ENCODE data around the gene VLDLR.

The VLDLR gene

GRCh38 chr9:2638871-2639673 is 17.5 kb downstream of the VLDLR start:
- DNase-seq (ENCODE audit: low read depth, low spot score): no peak
- H3K36me3 ChIP-seq (ENCODE audit: insufficient read depth, low read length): peaks cover 9% of the 10 kb centered on the region; the same call in 1 of the 2 replicates
- no peak overlapping the region for H3K27ac ChIP-seq
- no peak overlapping the region for H3K4me3 ChIP-seq
- no peak for TF ChIP-seq FOXP2 (optimal IDR thresholded peaks at IDR 0.05; ENCODE audit: control extremely low read depth, extremely low read length, insufficient read depth)
- TF ChIP-seq POLR2AphosphoS5 (IDR thresholded peaks at IDR 0.05; ENCODE audit: borderline replicate concordance, low read depth, low read length): no peak
- no peak for TF ChIP-seq EZH2 (IDR thresholded peaks at IDR 0.05)
- no peaks in the 10 kb centered on the region for H3K9me3 ChIP-seq (ENCODE audit: low read depth, low read length)
- H3K9ac ChIP-seq (ENCODE audit: insufficient read length): no peak overlapping the region

GRCh38 chr9:2639786-2640185 is 18.2 kb downstream of the VLDLR start:
- Histone ChIP-seq H3K9me3 (ENCODE audit: low read depth, low read length) (no peaks in the 10 kb centered on the region), H3K4me3 (no peak overlapping the region), H3K27ac (no peak overlapping the region), H3K36me3 (ENCODE audit: insufficient read depth, low read length) (peaks cover 10% of the 10 kb centered on the region; the same call in 1 of the 2 replicates), H3K9ac (ENCODE audit: insufficient read length) (no peak overlapping the region)
- DNase-seq (ENCODE audit: low read depth, low spot score): no peak
- no peak for TF ChIP-seq EZH2 (IDR thresholded peaks at IDR 0.05)
- no peak for TF ChIP-seq POLR2AphosphoS5 (IDR thresholded peaks at IDR 0.05; ENCODE audit: borderline replicate concordance, low read depth, low read length)
- TF ChIP-seq FOXP2 (optimal IDR thresholded peaks at IDR 0.05; ENCODE audit: control extremely low read depth, extremely low read length, insufficient read depth): no peak

GRCh38 chr9:2640570-2640969 is 19.0 kb downstream of the VLDLR start:
- Histone ChIP-seq H3K36me3 (ENCODE audit: insufficient read depth, low read length) (peaks cover 14% of the 10 kb centered on the region; the same call in 1 of the 2 replicates), H3K4me3 (no peak overlapping the region), H3K9me3 (ENCODE audit: low read depth, low read length) (no peaks in the 10 kb centered on the region), H3K27ac (no peak overlapping the region), H3K9ac (ENCODE audit: insufficient read length) (no peak overlapping the region)
- no peak for TF ChIP-seq EZH2 (IDR thresholded peaks at IDR 0.05)
- TF ChIP-seq POLR2AphosphoS5 (IDR thresholded peaks at IDR 0.05; ENCODE audit: borderline replicate concordance, low read depth, low read length): no peak
- DNase-seq (ENCODE audit: low read depth, low spot score): no peak

GRCh38 chr9:2641033-2641432 is 19.4 kb downstream of the VLDLR start:
- Histone ChIP-seq H3K9ac (ENCODE audit: insufficient read length) (no peak overlapping the region), H3K4me3 (no peak overlapping the region), H3K36me3 (ENCODE audit: insufficient read depth, low read length) (peaks cover 14% of the 10 kb centered on the region; the same call in 1 of the 2 replicates), H3K9me3 (ENCODE audit: low read depth, low read length) (no peaks in the 10 kb centered on the region), H3K27ac (no peak overlapping the region)
- DNase-seq (ENCODE audit: low read depth, low spot score): no peak
- no peak for TF ChIP-seq POLR2AphosphoS5 (IDR thresholded peaks at IDR 0.05; ENCODE audit: borderline replicate concordance, low read depth, low read length)
- TF ChIP-seq FOXP2 (optimal IDR thresholded peaks at IDR 0.05; ENCODE audit: control extremely low read depth, extremely low read length, insufficient read depth): no peak

- Histone ChIP-seq H3K9ac (ENCODE audit: insufficient read length) (no peak overlapping the region), H3K4me3 (no peak overlapping the region), H3K27ac (no peak overlapping the region), H3K36me3 (ENCODE audit: insufficient read depth, low read length) (peaks cover 21% of the 10 kb centered on the region; the same call in 1 of the 2 replicates), H3K9me3 (ENCODE audit: low read depth, low read length) (no peaks in the 10 kb centered on the region)
- no peak for DNase-seq (ENCODE audit: low read depth, low spot score)
- TF ChIP-seq FOXP2 (optimal IDR thresholded peaks at IDR 0.05; ENCODE audit: control extremely low read depth, extremely low read length, insufficient read depth) (no peak), POLR2AphosphoS5 (IDR thresholded peaks at IDR 0.05; ENCODE audit: borderline replicate concordance, low read depth, low read length) (no peak), EZH2 (IDR thresholded peaks at IDR 0.05) (no peak)
Measured at GRCh38 chr9:2642068-2642467, 20.5 kb downstream of the VLDLR start.

GRCh38 chr9:2645569-2645968 is 24.0 kb downstream of the VLDLR start:
- peaks cover 54% of the 10 kb centered on the region; the same call in 1 of the 2 replicates for H3K36me3 ChIP-seq (ENCODE audit: insufficient read depth, low read length)
- no peak for TF ChIP-seq FOXP2 (optimal IDR thresholded peaks at IDR 0.05; ENCODE audit: control extremely low read depth, extremely low read length, insufficient read depth)
- no peak for TF ChIP-seq EZH2 (IDR thresholded peaks at IDR 0.05)
- no peak for TF ChIP-seq POLR2AphosphoS5 (IDR thresholded peaks at IDR 0.05; ENCODE audit: borderline replicate concordance, low read depth, low read length)
- H3K9ac ChIP-seq (ENCODE audit: insufficient read length): no peak overlapping the region
- H3K27ac ChIP-seq: no peak overlapping the region
- no peak overlapping the region for H3K4me3 ChIP-seq
- no peaks in the 10 kb centered on the region for H3K9me3 ChIP-seq (ENCODE audit: low read depth, low read length)
- DNase-seq (ENCODE audit: low read depth, low spot score): no peak

GRCh38 chr9:2655411-2655901 is 33.9 kb downstream of the VLDLR start:
- Histone ChIP-seq H3K36me3 (ENCODE audit: insufficient read depth, low read length) (peaks cover 52% of the 10 kb centered on the region), H3K9me3 (ENCODE audit: low read depth, low read length) (no peaks in the 10 kb centered on the region), H3K9ac (ENCODE audit: insufficient read length) (no peak overlapping the region), H3K4me3 (no peak overlapping the region), H3K27ac (no peak overlapping the region)
- TF ChIP-seq POLR2AphosphoS5 (IDR thresholded peaks at IDR 0.05; ENCODE audit: borderline replicate concordance, low read depth, low read length) (no peak), FOXP2 (optimal IDR thresholded peaks at IDR 0.05; ENCODE audit: control extremely low read depth, extremely low read length, insufficient read depth) (no peak), EZH2 (IDR thresholded peaks at IDR 0.05) (no peak)
- DNase-seq (ENCODE audit: low read depth, low spot score): no peak

- Histone ChIP-seq H3K27ac (no peak overlapping the region), H3K4me3 (no peak overlapping the region), H3K36me3 (ENCODE audit: insufficient read depth, low read length) (peaks cover 32% of the 10 kb centered on the region), H3K9ac (ENCODE audit: insufficient read length) (no peak overlapping the region), H3K9me3 (ENCODE audit: low read depth, low read length) (no peaks in the 10 kb centered on the region)
- TF ChIP-seq EZH2 (IDR thresholded peaks at IDR 0.05) (no peak), FOXP2 (optimal IDR thresholded peaks at IDR 0.05; ENCODE audit: control extremely low read depth, extremely low read length, insufficient read depth) (no peak), POLR2AphosphoS5 (IDR thresholded peaks at IDR 0.05; ENCODE audit: borderline replicate concordance, low read depth, low read length) (no peak)
- no peak for DNase-seq (ENCODE audit: low read depth, low spot score)
Measured at GRCh38 chr9:2657427-2657826, 35.8 kb downstream of the VLDLR start.

Measured in SK-N-MC (cell line).